Esophagus squamous epithelium (tissue), 5 donors: Measurements from ENCODE around the gene LRBA. TPM values are rescaled to one million over a fixed set of nuclear protein-coding genes. Genes with fewer than 3 reads are reported as not detected.

Source experiments
- DNase-seq: peaks from one replicate; lab custom pipeline; 2025; lab: John Stamatoyannopoulos, UW
- H3K27ac ChIP-seq, 4 donors: fragments of 200-600 bp; sonication (generic); one replicate each; pipeline ENCODE4 v1.5.1; 2016 to 2019; ENCODE audit warnings: mild to moderate bottlenecking in 1 of 4
- H3K27me3 ChIP-seq, 4 donors: fragments of 200-600 bp; sonication (generic); 1 replicate in 3 of 4; 2 replicates in 1 of 4; pipeline versions ENCODE4 v1.5.1 to v1.6.0; 2017 to 2021; ENCODE audit warnings: antibody characterized with exemption in 1 of 4
- H3K36me3 ChIP-seq, 3 donors: fragments of 200-600 bp; sonication (generic); one replicate each; pipeline ENCODE4 v1.5.1; 2016 to 2019
- H3K4me1 ChIP-seq, 3 donors: fragments of 200-600 bp; sonication (generic); one replicate each; pipeline ENCODE4 v1.5.1; 2017 to 2019
- H3K4me3 ChIP-seq, 4 donors: fragments of 200-600 bp; sonication (generic); 1 replicate in 3 of 4; 2 replicates in 1 of 4; pipeline ENCODE4 v1.5.1; 2016 to 2019; ENCODE audit warnings: mild to moderate bottlenecking in 2 of 4, moderate library complexity in 1 of 4
- H3K9me3 ChIP-seq, 3 donors: fragments of 200-600 bp; sonication (generic); one replicate each; pipeline ENCODE4 v1.5.1; 2016 to 2019
- POLR2A ChIP-seq, 4 donors: fragments of 450-650 bp; IDR thresholded peaks; one replicate each; pipeline ENCODE4 v1.6.1; 2017; ENCODE audit warnings: antibody characterized with exemption in 4 of 4, mild to moderate bottlenecking in 4 of 4, moderate library complexity in 3 of 4
- WGBS, 2 donors: methylation state at CpG; one replicate each; pipeline ENCODE4 v1.1.5; 2018; 5-methylcytosine and 5-hydroxymethylcytosine counted together
- intact Hi-C: fragments of 100-400 bp; cut with DNase I; formaldehyde crosslinking; loops from one replicate; pipeline ENCODE4 v1.15.0; 2022
- total RNA-seq, 4 donors: library from RNA; depleted of rRNA; stranded (reverse); fragments of >200 nt; gene quantifications; one replicate each; pipeline ENCODE4 v1.1.0, GENCODE V29; 2016
- TF ChIP-seq, protein P1 (sequence below), 6 experiments: fragments of 450-650 bp in 4 of 6; fragments of 200-600 bp in 2 of 6; sonication (generic) in 2 of 6; IDR thresholded peaks; one replicate each; pipeline ENCODE4 v1.5.1; 2016 to 2019; ENCODE audit warnings: antibody characterized with exemption in 6 of 6, mild to moderate bottlenecking in 4 of 6, moderate library complexity in 4 of 6
- donor health status: DM: yes; HTN: yes; CAD: no.

Gene LRBA
- total RNA-seq, 4 donors from 2014 or later: 54.7 to 91.8 (median 66.2) TPM

DNA sequence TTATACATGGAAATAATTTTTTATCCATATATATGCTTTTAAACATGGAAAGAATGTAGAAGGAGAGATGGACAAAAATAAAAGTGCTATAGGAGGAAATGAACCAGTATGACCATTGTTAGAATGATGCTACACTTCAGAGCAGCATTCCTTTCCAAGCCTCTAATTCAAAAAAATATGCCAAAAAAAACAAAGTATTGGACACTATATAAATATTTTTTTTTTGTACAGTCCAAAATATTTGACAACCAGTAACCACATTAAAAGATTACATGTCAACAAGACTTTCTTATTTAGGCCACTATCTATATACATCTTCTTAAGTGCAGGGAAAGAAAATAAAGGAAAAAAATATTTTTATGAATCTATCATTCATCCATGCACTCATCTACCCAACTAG, 198.6 kb downstream of the LRBA start:
- no peaks in the 10 kb centered on the region for H3K4me1 ChIP-seq
- H3K36me3 ChIP-seq: peaks cover 0 to 18% (median 0%) of the 10 kb centered on the region in 3 donors
- H3K27me3 ChIP-seq: no peaks in the 10 kb centered on the region
- no peak for TF ChIP-seq POLR2A (IDR thresholded peaks at IDR 0.05)
- intact Hi-C loops: no loop called here
- no peak overlapping the region for H3K4me3 ChIP-seq
- H3K9me3 ChIP-seq: no peaks in the 10 kb centered on the region
- no peak overlapping the region for H3K27ac ChIP-seq
- DNase-seq: no peak

DNA sequence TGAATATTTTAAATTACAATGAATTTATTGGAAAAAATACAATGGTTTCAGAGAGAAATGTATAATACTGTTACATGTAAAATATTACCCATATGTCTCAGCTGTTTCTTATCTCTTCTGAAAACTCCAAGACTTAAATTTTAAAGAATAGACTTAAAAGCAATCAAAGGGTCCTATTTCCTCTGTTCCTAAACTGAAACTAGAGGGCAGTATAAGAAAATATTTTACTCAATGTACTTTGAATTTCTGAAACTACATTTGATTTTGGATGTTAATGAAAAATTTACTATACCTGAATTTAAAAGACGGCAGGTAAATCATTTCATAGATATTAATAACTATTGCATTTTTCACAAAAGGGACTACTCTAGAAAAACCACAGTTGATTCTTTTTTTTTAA, 200.2 kb downstream of the LRBA start:
- intact Hi-C loops: no loop called here
- DNase-seq: no peak
- peaks cover 0 to 26% (median 0%) of the 10 kb centered on the region in 3 donors for H3K36me3 ChIP-seq
- 87 to 96% methylated on average over 1 of the region's 1 CpG for WGBS, 2 donors
- no peaks in the 10 kb centered on the region for H3K9me3 ChIP-seq
- TF ChIP-seq POLR2A (IDR thresholded peaks at IDR 0.05): no peak
- TF ChIP-seq, protein P1, sequence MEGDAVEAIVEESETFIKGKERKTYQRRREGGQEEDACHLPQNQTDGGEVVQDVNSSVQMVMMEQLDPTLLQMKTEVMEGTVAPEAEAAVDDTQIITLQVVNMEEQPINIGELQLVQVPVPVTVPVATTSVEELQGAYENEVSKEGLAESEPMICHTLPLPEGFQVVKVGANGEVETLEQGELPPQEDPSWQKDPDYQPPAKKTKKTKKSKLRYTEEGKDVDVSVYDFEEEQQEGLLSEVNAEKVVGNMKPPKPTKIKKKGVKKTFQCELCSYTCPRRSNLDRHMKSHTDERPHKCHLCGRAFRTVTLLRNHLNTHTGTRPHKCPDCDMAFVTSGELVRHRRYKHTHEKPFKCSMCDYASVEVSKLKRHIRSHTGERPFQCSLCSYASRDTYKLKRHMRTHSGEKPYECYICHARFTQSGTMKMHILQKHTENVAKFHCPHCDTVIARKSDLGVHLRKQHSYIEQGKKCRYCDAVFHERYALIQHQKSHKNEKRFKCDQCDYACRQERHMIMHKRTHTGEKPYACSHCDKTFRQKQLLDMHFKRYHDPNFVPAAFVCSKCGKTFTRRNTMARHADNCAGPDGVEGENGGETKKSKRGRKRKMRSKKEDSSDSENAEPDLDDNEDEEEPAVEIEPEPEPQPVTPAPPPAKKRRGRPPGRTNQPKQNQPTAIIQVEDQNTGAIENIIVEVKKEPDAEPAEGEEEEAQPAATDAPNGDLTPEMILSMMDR (IDR thresholded peaks at IDR 0.05): no peak
- no peak overlapping the region for H3K27ac ChIP-seq
- no peaks in the 10 kb centered on the region for H3K27me3 ChIP-seq
- H3K4me1 ChIP-seq: no peaks in the 10 kb centered on the region
- no peak overlapping the region for H3K4me3 ChIP-seq

DNA sequence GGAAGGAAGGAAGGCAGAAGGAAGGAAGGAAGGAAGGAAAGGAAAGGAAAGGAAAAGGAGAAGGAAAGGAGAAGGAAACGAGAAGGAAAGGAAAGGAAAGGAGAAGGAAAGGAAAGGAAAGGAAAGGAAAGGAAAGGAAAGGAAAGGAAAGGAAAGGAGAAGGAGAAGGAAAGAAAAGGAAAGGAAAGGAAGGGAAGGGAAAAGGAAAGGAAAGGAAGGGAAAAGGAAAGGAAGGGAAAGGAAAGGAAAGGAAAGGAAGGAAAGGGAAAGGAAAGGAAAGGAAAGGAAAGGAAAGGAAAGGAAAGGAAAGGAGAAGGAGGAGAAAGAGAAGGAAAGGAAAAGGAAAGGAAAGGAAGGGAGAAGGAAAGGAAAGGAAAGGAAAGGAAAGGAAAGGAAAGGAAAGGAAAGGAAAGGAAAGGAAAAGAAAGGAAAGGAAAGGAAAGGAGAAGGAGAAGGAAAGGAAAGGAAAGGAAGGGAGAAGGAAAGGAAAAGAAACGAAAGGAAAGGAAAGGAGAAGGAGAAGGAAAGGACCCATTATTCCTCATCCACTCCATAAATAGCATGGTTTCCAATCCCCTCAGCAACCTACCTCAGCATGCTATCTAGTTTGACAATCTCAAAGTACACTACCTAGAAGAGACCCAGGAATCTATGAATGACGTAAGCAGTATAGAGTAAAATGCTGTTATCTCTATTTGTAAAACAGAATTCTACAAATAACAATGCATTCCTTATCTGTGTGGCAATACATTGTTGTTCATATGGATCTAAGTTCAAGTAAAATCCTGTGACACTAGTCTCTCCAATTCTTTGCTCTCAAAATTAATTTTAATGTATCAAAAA, 209.7 kb downstream of the LRBA start:
- Histone ChIP-seq H3K27ac (no peak overlapping the region), H3K9me3 (no peaks in the 10 kb centered on the region), H3K27me3 (no peaks in the 10 kb centered on the region), H3K4me1 (no peaks in the 10 kb centered on the region), H3K36me3 (peaks cover 0 to 31% (median 0%) of the 10 kb centered on the region in 3 donors), H3K4me3 (no peak overlapping the region)
- DNase-seq: no peak
- intact Hi-C loops: no loop called here
- WGBS, 2 donors: 87 to 88% methylated on average over 3 of the region's 3 CpGs
- no peak for TF ChIP-seq POLR2A (IDR thresholded peaks at IDR 0.05)
- TF ChIP-seq, protein P1 (IDR thresholded peaks at IDR 0.05): no peak

DNA sequence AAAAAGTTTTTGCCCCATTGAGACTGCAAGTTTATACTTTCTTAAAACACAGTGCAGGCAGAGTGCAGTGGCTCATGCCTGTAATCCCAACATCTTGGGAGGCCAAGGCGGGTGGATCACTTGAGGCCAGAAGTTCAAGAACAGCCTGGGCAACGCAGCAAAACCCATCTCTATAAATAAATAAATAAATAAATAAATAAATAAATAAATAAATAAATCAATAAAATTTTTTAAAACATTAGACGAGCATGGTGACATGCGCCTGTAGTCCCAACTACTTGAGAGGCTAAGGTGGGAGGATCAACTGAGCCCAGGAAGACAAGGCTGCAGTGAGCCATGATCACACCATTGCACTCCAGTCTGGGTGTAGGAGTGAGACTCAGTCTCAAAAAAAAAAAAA, 213.3 kb downstream of the LRBA start:
- no peak for TF ChIP-seq POLR2A (IDR thresholded peaks at IDR 0.05)
- TF ChIP-seq, protein P1 (IDR thresholded peaks at IDR 0.05): no peak
- Histone ChIP-seq H3K9me3 (no peaks in the 10 kb centered on the region), H3K36me3 (peaks cover 0 to 9% (median 0%) of the 10 kb centered on the region in 3 donors), H3K27me3 (no peaks in the 10 kb centered on the region), H3K4me3 (no peak overlapping the region), H3K4me1 (no peaks in the 10 kb centered on the region), H3K27ac (no peak overlapping the region)
- no peak for DNase-seq
- intact Hi-C loops: no loop called here
- WGBS, 2 donors: 100% methylated on average over 4 of the region's 4 CpGs

DNA sequence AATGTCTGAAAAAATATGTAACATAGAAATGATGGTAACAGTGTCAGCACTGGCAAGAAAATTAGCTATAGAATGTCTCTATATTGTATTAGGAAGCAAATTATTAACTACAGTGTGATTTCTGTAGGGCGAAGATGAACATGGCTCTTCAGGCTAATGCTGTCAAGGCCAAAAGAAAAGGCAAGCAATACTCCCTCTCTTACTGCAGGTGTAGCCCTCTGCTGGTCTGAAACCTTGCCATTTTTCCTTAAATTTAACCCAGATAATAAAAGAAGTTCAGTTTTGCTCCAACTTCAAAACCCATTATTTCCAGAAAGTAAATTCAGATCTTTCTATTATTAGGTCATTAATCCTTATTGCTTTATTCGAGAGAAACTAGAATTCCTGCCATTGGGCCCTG, 215.9 kb downstream of the LRBA start:
- 96 to 100% methylated on average over 2 of the region's 2 CpGs for whole genome bisulfite sequencing, 2 donors
- no peak for DNase-seq
- TF ChIP-seq, protein P1 (IDR thresholded peaks at IDR 0.05): no peak
- TF ChIP-seq POLR2A (IDR thresholded peaks at IDR 0.05): no peak
- Histone ChIP-seq H3K27ac (no peak overlapping the region), H3K4me1 (no peaks in the 10 kb centered on the region), H3K9me3 (no peaks in the 10 kb centered on the region), H3K27me3 (no peaks in the 10 kb centered on the region), H3K36me3 (no peaks in the 10 kb centered on the region), H3K4me3 (no peak overlapping the region)
- intact Hi-C loops: no loop called here
